Bladder microvascular endothelial cell (primary cell): ENCODE measurements around the gene VTI1A. TPM values are rescaled to one million over a fixed set of nuclear protein-coding genes. Genes with fewer than 3 reads are reported as not detected.

Experiments
- total RNA-seq: library from RNA; depleted of rRNA; stranded (reverse); fragments of >200 nt; gene quantifications from 2 replicates; pipeline ENCODE4 v1.2.3, GENCODE V29; 2014

The VTI1A gene
- 13.3 and 35.8 TPM in 2 replicates for total RNA-seq

GRCh38 chr10:112446855-112447619, at the start of gene VTI1A, which contains the start of gene ZDHHC6:
VTI1A (plus strand) TSS chr10:112447215; CDS start chr10:112447374, 159 bp downstream.
ZDHHC6 (minus strand) TSS chr10:112446914; CDS start chr10:112445436, 1,478 bp downstream.

Other genes with a start within 250 kb of the VTI1A start
- gene TECTB, start 163.8 kb upstream of the VTI1A start, total RNA-seq = not detected in 2 replicates
- 35.8 and 58.8 TPM in 2 replicates for gene ACSL5, start 73.1 kb upstream of the VTI1A start, total RNA-seq
- 18.9 and 30.8 TPM in 2 replicates for gene ZDHHC6, start 301 bp upstream of the VTI1A start, total RNA-seq